SU-DHL-6 (cell line): ENCODE data around the gene RPL9.

Experiments
- H2AFZ ChIP-seq: fragments of 200-600 bp; sonication (generic); 2 replicates; pipeline ENCODE4 v1.6.1; 2014; ENCODE audit warnings: low read depth, mild to moderate bottlenecking, moderate library complexity, mixed read lengths, antibody characterized with exemption, low read length; ENCODE audit not compliant: severe bottlenecking
- H3F3A ChIP-seq: fragments of 200-600 bp; shearing (Covaris generic); 2 replicates; pipeline ENCODE4 v1.6.0; 2016; ENCODE audit warnings: antibody characterized with exemption, mild to moderate bottlenecking; ENCODE audit not compliant: insufficient read depth
- H3K27ac ChIP-seq: fragments of 200-600 bp; sonication (generic); 2 replicates; pipeline ENCODE4 v1.5.1; 2016; ENCODE audit warnings: low read depth, mild to moderate bottlenecking, low read length, moderate library complexity, mixed read lengths
- H3K27me3 ChIP-seq: fragments of 200-600 bp; sonication (generic), shearing (Covaris generic); 2 replicates; pipeline ENCODE4 v1.6.0; 2014; ENCODE audit warnings: mild to moderate bottlenecking, low read length
- H3K36me3 ChIP-seq: fragments of 200-600 bp; sonication (generic); 2 replicates; pipeline ENCODE4 v1.6.1; 2014; ENCODE audit warnings: mild to moderate bottlenecking, low read length, mixed read lengths
- H3K4me2 ChIP-seq: fragments of 300-600, 200-600 bp; shearing (Covaris generic), sonication (generic); 2 replicates; pipeline ENCODE4 v1.6.0; 2014; ENCODE audit warnings: low read length, low read depth, mild to moderate bottlenecking; ENCODE audit not compliant: poor library complexity, severe bottlenecking
- H3K4me3 ChIP-seq: fragments of 200-600 bp; sonication (generic); 2 replicates; pipeline ENCODE4 v1.5.1; 2014; ENCODE audit warnings: antibody characterized with exemption, low read length, mild to moderate bottlenecking, mixed read lengths; ENCODE audit not compliant: insufficient read depth, poor library complexity, severe bottlenecking
- H3K79me2 ChIP-seq: fragments of 200-600 bp; sonication (generic); 2 replicates; pipeline ENCODE4 v1.6.1; 2014; ENCODE audit warnings: mild to moderate bottlenecking, low read length, moderate library complexity; ENCODE audit not compliant: insufficient read depth
- H3K9ac ChIP-seq: fragments of 200-600 bp; sonication (generic); 2 replicates; pipeline ENCODE4 v1.7.0; 2014; ENCODE audit warnings: mild to moderate bottlenecking, low read length
- H3K9me2 ChIP-seq: fragments of 200-600 bp; sonication (generic); replicated peaks from 2 replicates; pipeline ENCODE4 v1.6.1; 2014; ENCODE audit warnings: low read length; ENCODE audit not compliant: insufficient read depth
- H3K9me3 ChIP-seq: fragments of 200-600 bp; sonication (generic); 2 replicates; pipeline ENCODE4 v1.6.1; 2014; ENCODE audit warnings: low read length, mixed read lengths; ENCODE audit not compliant: insufficient read depth
- H4K20me1 ChIP-seq: fragments of 200-600 bp; sonication (generic); 2 replicates; pipeline ENCODE4 v1.6.1; 2014; ENCODE audit warnings: low read depth, mild to moderate bottlenecking, antibody characterized with exemption, low read length, moderate library complexity, mixed read lengths
- EZH2phosphoT487 ChIP-seq: fragments of 200-600 bp; sonication (generic), shearing (Covaris generic); conservative IDR thresholded peaks from 2 replicates; pipeline ENCODE4 v1.6.1; 2018; ENCODE audit warnings: mild to moderate bottlenecking, antibody characterized with exemption, low read length, moderate library complexity, mixed read lengths
- TF ChIP-seq, protein P1 (sequence below): fragments of 200-600 bp; sonication (generic); IDR thresholded peaks from one replicate; pipeline ENCODE4 v1.5.1; 2017; ENCODE audit warnings: antibody characterized with exemption, mild to moderate bottlenecking, low read length, moderate library complexity; ENCODE audit not compliant: insufficient read depth, poor library complexity, severe bottlenecking

Gene RPL9

DNA sequence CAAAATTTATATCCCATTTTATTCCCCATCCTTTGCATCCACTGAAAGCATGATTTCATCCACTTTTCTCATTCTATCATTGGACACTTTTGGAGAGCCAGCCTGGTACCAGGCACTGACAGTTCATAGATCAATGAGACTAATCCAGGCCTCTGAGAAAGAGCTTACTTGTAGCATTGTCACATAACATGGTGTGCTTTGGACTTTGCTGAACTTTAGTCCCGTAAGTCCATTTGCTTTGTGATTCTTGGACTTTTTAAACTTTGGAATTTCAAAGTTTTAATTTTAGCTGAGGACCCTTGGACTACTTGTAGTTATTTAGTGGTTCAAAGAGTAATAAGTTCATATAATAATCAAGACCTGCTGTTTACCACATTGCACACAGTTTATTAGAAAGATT is 11.7 kb upstream of the RPL9 start:
- H3K36me3 ChIP-seq, result 0 out of 2 replicates have a peak, but pooled peaks cover 10% of the 10 kb centered on the region
- H2AFZ ChIP-seq, result no peak overlapping the region
- H3K4me2 ChIP-seq, result no peak overlapping the region
- peaks cover 8% of the 10 kb centered on the region for H3F3A ChIP-seq
- no peak for TF ChIP-seq EZH2phosphoT487
- TF ChIP-seq, protein P1, sequence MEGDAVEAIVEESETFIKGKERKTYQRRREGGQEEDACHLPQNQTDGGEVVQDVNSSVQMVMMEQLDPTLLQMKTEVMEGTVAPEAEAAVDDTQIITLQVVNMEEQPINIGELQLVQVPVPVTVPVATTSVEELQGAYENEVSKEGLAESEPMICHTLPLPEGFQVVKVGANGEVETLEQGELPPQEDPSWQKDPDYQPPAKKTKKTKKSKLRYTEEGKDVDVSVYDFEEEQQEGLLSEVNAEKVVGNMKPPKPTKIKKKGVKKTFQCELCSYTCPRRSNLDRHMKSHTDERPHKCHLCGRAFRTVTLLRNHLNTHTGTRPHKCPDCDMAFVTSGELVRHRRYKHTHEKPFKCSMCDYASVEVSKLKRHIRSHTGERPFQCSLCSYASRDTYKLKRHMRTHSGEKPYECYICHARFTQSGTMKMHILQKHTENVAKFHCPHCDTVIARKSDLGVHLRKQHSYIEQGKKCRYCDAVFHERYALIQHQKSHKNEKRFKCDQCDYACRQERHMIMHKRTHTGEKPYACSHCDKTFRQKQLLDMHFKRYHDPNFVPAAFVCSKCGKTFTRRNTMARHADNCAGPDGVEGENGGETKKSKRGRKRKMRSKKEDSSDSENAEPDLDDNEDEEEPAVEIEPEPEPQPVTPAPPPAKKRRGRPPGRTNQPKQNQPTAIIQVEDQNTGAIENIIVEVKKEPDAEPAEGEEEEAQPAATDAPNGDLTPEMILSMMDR, result no peak
- no peaks in the 10 kb centered on the region for H3K9me3 ChIP-seq
- H4K20me1 ChIP-seq, result no peaks in the 10 kb centered on the region
- no peak overlapping the region for H3K9ac ChIP-seq
- H3K9me2 ChIP-seq, result no peaks in the 10 kb centered on the region
- H3K79me2 ChIP-seq, result no peaks in the 10 kb centered on the region
- no peak overlapping the region for H3K4me3 ChIP-seq
- no peaks in the 10 kb centered on the region for H3K27me3 ChIP-seq
- H3K27ac ChIP-seq, result no peak overlapping the region

DNA sequence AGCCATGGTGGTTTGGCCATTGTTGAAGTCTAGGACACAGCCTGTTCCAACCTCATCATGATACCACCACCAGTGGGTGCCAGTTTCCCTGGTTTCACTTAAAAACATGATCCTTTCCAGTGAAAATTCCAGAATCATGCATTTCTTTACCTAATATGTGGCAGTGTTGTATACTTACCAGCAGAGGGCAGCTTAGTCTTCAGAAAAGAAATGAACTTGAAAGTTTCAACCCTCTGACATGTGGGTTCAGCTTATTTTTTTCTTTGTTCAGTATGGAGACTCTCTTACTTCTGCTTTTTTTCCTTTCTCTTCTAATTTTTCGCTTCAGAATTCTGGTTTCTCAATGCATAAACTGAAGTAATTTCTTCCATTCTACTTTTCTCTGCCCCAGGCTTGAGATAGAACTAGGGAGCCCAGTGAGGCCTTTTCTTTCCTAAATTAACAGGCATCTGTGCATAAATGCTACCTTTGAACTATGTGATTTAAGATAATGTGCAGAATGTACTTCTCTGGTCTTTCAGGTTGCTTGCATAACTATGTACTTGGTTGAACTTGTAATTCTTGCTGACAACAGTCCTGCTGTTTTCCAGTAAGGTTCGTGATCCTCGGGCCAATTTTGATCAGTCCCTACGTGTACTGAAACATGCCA is 10.8 kb upstream of the RPL9 start:
- no peaks in the 10 kb centered on the region for H4K20me1 ChIP-seq
- no peaks in the 10 kb centered on the region for H3K27me3 ChIP-seq
- no peak overlapping the region for H3K4me3 ChIP-seq
- no peak for TF ChIP-seq EZH2phosphoT487
- TF ChIP-seq, protein P1, result peak; percentile 78
- H3K9ac ChIP-seq, result peak overlapping the region; percentile 20; the same call in 1 of the 2 replicates
- no peaks in the 10 kb centered on the region for H3K9me3 ChIP-seq
- no peaks in the 10 kb centered on the region for H3K79me2 ChIP-seq
- peak overlapping the region; percentile 36 for H2AFZ ChIP-seq
- H3K36me3 ChIP-seq, result 0 out of 2 replicates have a peak, but pooled peaks cover 10% of the 10 kb centered on the region
- peaks cover 13% of the 10 kb centered on the region for H3F3A ChIP-seq
- peak overlapping the region; percentile 36 for H3K4me2 ChIP-seq
- H3K9me2 ChIP-seq, result no peaks in the 10 kb centered on the region
- H3K27ac ChIP-seq, result peak overlapping the region; percentile 37

DNA sequence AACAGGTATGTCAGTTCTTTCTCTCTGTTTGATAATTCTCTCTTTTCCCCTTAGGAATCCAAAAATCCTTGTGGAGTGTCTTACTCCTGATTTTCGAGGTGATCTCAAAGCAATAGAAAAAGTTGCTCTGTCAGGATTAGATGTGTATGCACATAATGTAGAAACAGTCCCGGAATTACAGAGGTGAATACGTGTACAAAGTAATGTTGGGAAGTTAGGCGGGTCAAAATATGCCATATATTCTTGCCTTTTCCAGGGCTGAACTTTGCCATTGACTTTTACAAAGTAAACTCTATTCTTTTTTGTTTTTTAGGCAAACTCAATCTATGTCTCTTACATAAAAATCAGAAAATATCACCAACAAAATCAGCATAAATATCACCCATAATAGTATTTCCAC is 8.7 kb upstream of the RPL9 start:
- Histone ChIP-seq H3K9ac (no peak overlapping the region), H3K79me2 (no peaks in the 10 kb centered on the region), H3K27ac (no peak overlapping the region)

More for the DNA sequence above, 8.7 kb upstream of the RPL9 start:
- no peaks in the 10 kb centered on the region for H3K9me3 ChIP-seq
- H3K9me2 ChIP-seq, result no peaks in the 10 kb centered on the region
- H2AFZ ChIP-seq, result no peak overlapping the region
- H4K20me1 ChIP-seq, result no peaks in the 10 kb centered on the region
- no peaks in the 10 kb centered on the region for H3K27me3 ChIP-seq
- 0 out of 2 replicates have a peak, but pooled peaks cover 10% of the 10 kb centered on the region for H3K36me3 ChIP-seq
- H3F3A ChIP-seq, result peaks cover 13% of the 10 kb centered on the region
- no peak overlapping the region for H3K4me2 ChIP-seq
- no peak overlapping the region for H3K4me3 ChIP-seq
- TF ChIP-seq, protein P1, result no peak
- TF ChIP-seq EZH2phosphoT487, result no peak
